ENCODE results near the gene DISC1. TPM values are rescaled to one million over a fixed set of nuclear protein-coding genes. Genes with fewer than 3 reads are reported as not detected.

The DISC1 gene
- total RNA-seq, 1 donor from 2014 or later: 5.3 TPM

- no peak for FAIRE-seq
- DNase-seq (ENCODE audit: low spot score in 2 of 2): peak in 1 of 2 donors; percentile 10
Measured at GRCh38 chr1:232012773-232013386, 386.3 kb downstream of the DISC1 start.

GRCh38 chr1:232014941-232015340 is 388.4 kb downstream of the DISC1 start:
- DNase-seq (ENCODE audit: low spot score in 2 of 2) (no peak), FAIRE-seq (no peak)

- no peak for FAIRE-seq
- DNase-seq (ENCODE audit: low spot score in 2 of 2): no peak
Measured at GRCh38 chr1:232016616-232017015, 390.0 kb downstream of the DISC1 start.

- FAIRE-seq (no peak), DNase-seq (ENCODE audit: low spot score in 2 of 2) (no peak)
Measured at GRCh38 chr1:232017057-232017456, 390.5 kb downstream of the DISC1 start.

GRCh38 chr1:232017759-232018158 is 391.2 kb downstream of the DISC1 start:
- no peak for FAIRE-seq
- DNase-seq (ENCODE audit: low spot score in 2 of 2): no peak

- DNase-seq (ENCODE audit: low spot score in 2 of 2) (no peak), FAIRE-seq (no peak)
Measured at GRCh38 chr1:232018231-232019025, 391.8 kb downstream of the DISC1 start.

GRCh38 chr1:232019026-232019340 is 392.4 kb downstream of the DISC1 start:
- FAIRE-seq: no peak
- DNase-seq (ENCODE audit: low spot score in 2 of 2): no peak

GRCh38 chr1:232020352-232020751 is 393.8 kb downstream of the DISC1 start:
- FAIRE-seq (no peak), DNase-seq (ENCODE audit: low spot score in 2 of 2) (no peak)

- FAIRE-seq (no peak), DNase-seq (ENCODE audit: low spot score in 2 of 2) (no peak)
Measured at GRCh38 chr1:232029315-232029714, 402.7 kb downstream of the DISC1 start.

- FAIRE-seq (no peak), DNase-seq (ENCODE audit: low spot score in 2 of 2) (no peak)
Measured at GRCh38 chr1:232031156-232031555, 404.6 kb downstream of the DISC1 start.

- FAIRE-seq (no peak), DNase-seq (ENCODE audit: low spot score in 2 of 2) (no peak)
Measured at GRCh38 chr1:232033285-232033684, 406.7 kb downstream of the DISC1 start.

GRCh38 chr1:232034556-232034955 is 408.0 kb downstream of the DISC1 start:
- no peak for FAIRE-seq
- no peak for DNase-seq (ENCODE audit: low spot score in 2 of 2)

GRCh38 chr1:232036181-232036933 is 409.8 kb downstream of the DISC1 start:
- FAIRE-seq (no peak), DNase-seq (ENCODE audit: low spot score in 2 of 2) (no peak)

GRCh38 chr1:232037774-232038388 is 411.3 kb downstream of the DISC1 start:
- FAIRE-seq (no peak), DNase-seq (ENCODE audit: low spot score in 2 of 2) (no peak)

GRCh38 chr1:232038706-232039677 is 412.4 kb downstream of the DISC1 start:
- DNase-seq (ENCODE audit: low spot score in 2 of 2): no peak
- no peak for FAIRE-seq

GRCh38 chr1:232040260-232040659 is 413.7 kb downstream of the DISC1 start:
- FAIRE-seq (no peak), DNase-seq (ENCODE audit: low spot score in 2 of 2) (no peak)

- FAIRE-seq: no peak
- DNase-seq (ENCODE audit: low spot score in 2 of 2): no peak
Measured at GRCh38 chr1:232044728-232045127, 418.1 kb downstream of the DISC1 start.

GRCh38 chr1:232045139-232045994 is 418.8 kb downstream of the DISC1 start:
- DNase-seq (ENCODE audit: low spot score in 2 of 2) (no peak), FAIRE-seq (no peak)

Data from frontal cortex (tissue), 4 donors.